A549 treated with RU486 at 1 μM for 4 hours (cell line): ENCODE results near the gene C1S. TPM values are rescaled to one million over a fixed set of nuclear protein-coding genes. Genes with fewer than 3 reads are reported as not detected.

Source experiments
- total RNA-seq: library from RNA; stranded (reverse); fragments of 200-300 nt; extraction: Qiagen RNA extraction; gene quantifications from 5 replicates; pipeline ENCODE4 v1.2.3, GENCODE V29; 2022; ENCODE audit warnings: low read depth

C1S gene
- 38.1 to 57.7 TPM (median 45.5 TPM) in 5 replicates for total RNA-seq

DNA sequence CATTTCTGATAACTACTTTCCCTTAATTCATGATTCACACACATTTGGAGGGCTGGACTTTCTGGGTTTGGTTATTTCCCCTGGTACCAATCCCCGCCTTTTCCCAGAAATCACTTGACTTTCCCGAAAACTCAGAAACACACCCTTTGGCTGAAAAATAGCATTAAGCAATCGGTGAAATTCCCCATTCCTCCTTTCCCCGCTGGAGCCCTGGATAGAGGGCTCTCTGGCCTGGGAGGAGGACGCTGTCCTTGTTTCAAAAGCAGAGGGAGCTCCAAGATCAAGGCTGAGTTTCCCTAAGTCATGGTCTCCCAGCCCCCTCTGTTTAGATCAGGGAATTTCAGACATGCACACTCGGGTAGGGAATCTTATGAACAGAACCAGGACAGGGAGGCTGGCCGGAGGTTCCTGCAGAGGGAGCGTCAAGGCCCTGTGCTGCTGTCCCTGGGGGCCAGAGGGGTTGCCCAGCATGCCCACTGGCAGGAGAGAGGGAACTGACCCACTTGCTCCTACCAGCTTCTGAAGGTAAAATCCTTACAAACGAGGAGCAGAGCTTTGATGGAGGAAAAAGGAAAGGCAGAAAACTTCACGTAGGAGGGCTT, at the start of gene C1S:
Gene C1S (plus strand): TSS at position 366 of the 602 bp plus-strand sequence. CDS start 1,195 bp downstream, outside the sequence.

DNA sequence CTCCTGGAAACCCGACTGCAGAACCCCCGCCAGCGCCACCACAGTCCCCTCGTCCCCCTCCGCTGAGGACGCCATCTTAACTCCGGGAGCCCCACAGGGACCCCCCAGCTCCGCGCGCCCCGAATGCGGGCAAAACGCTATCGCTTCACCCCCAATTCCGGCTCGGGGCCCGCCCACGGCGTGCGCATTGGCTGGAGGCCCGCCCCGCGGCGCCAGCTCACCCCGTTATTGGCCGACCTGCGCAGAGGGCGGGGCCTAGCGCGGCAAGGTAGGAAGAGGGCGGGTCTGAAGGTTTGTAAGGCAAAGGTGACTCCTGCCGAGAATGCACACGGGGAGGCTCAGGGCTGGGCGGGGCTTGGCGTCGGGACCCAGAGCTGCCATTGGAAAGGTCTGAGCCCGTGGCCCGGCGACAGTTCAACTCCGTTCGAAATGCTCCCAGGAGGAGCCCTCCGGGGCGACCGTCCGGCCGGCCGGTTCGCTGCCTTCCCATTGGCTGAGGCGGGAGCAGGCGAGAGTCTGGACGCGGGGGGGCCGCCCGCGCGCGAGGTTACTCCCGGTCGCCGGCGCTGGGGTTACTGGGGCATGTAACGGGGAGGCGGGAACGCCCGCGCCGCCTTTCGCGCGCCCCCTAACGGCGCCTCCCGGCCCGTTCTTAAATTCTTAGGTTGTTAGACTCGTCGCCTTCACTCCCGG, 42.0 kb upstream of the C1S start, which contains the start of gene LPCAT3:
Gene LPCAT3 (minus strand): TSS at position 127 of the 693 bp plus-strand sequence. CDS start 52 bp downstream, at position 75.

DNA sequence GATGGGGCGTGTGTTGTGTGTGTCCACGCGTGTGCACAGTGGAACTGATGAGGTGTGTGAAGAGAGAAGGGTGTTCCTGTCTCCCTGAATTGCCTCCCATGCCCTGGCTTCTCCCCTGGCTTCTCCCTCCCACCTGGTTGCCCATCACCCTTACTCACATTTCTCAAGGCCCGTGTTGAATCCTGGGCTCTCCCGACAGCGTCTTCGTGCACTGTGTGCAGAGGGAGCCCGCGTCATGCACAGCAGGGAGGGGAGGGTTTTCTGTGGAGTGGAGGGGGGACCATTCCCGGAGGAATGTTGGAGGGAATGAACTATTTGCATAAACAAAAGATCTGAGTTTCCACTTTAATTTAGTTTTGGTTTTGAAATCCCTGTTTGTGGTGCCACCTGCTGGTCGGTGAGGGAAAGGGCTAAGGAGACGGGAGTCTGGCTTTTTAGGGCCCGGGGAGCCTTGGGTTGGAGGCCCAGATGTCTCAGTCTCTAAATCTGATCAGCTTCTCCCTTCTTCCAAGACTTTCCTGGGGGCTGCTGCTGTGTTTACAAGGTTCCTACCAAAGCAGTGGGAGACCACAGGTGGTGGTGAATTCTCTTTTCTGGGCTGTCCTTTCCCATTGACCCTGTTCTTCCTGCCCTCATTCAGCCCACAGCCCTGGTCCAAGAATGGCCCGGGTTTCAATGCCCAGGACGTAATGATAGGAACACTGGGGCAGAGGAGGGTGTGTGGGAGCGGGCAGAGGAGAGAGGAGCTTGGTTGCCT, 31.9 kb downstream of the C1S start, which contains the start of gene C1R:
Gene C1R (minus strand): TSS at position 217 of the 757 bp plus-strand sequence. CDS start 57 bp downstream, at position 160.

DNA sequence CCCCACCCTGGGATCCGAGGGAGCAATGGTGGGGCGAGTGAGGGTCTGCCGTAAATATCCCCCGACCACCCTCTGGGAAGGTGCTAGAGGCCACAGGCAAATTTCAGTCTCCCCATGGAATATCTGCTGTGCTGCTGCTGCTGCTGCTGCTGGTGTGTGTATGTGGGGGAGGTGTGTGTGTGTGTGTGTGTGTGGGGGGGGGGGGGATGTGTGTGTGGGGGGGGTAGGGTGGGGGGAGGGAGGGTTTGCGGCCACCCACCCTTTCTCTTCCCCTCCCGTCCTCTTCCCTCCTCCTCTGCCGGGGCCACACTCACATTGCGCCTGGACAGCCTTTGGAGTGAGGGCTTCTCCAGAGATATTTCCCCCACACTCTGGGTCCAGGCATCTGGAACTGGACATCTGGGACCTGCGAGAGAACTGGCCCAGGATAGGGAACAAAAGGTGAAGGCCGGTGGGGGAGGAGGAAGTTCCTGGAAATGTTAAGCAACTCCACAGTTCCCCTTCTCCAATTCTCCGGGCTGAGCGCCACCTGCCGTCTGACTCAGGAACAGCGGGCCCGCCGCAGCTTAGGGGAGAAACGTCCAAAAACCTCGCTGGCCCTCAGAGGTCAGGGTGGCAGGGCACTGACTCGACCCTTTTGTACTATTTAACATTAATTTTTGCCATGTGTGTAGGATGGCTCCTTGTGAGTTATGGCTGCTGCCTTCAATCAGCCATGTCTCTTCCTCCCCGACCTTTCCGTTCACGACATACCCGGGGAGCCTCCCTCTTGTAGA, 48.5 kb downstream of the C1S start, which contains the start of gene C1RL:
Gene C1RL (minus strand): TSS at position 419 of the 776 bp plus-strand sequence. CDS start 34 bp downstream, at position 385.

Other genes starting within 250 kb of the C1S start
- 0.22 to 1.1 TPM (median 0.49 TPM) in 5 replicates for gene GPR162, start 238.9 kb upstream of the C1S start, total RNA-seq
- gene P3H3, start 232.3 kb upstream of the C1S start, total RNA-seq: 20.6 to 31.4 TPM (median 26.1 TPM) in 5 replicates
- gene GNB3, start 219.8 kb upstream of the C1S start, total RNA-seq: 1.0 to 3.0 TPM (median 1.9 TPM) in 5 replicates
- gene CDCA3, start 209.4 kb upstream of the C1S start, total RNA-seq: 77.3 to 87.9 TPM (median 81.9 TPM) in 5 replicates
- gene USP5, start 208.6 kb upstream of the C1S start, total RNA-seq: 74.4 to 95.2 TPM (median 79.1 TPM) in 5 replicates
- gene TPI1, start 193.2 kb upstream of the C1S start, total RNA-seq: 1,427 to 1,634 TPM (median 1,600 TPM) in 5 replicates
- gene SPSB2, start 187.4 kb upstream of the C1S start, total RNA-seq: 15.4 to 25.5 TPM (median 22.8 TPM) in 5 replicates
- 16.6 to 19.4 TPM (median 18.2 TPM) in 5 replicates for gene LRRC23, start 155.9 kb upstream of the C1S start, total RNA-seq
- gene ENO2, start 146.1 kb upstream of the C1S start, total RNA-seq: 36.1 to 43.9 TPM (median 38.6 TPM) in 5 replicates
- gene ATN1, start 132.8 kb upstream of the C1S start, total RNA-seq: 46.3 to 79.4 TPM (median 70.1 TPM) in 5 replicates
- not detected in 5 replicates for gene RNU7-1, start 116.9 kb upstream of the C1S start, total RNA-seq
- gene C12orf57, start 116.7 kb upstream of the C1S start, total RNA-seq: 259 to 304 TPM (median 287 TPM) in 5 replicates
- 9.5 to 14.0 TPM (median 11.9 TPM) in 5 replicates for gene PTPN6, start 109.4 kb upstream of the C1S start, total RNA-seq
- 303 to 358 TPM (median 334 TPM) in 5 replicates for gene PHB2, start 90.1 kb upstream of the C1S start, total RNA-seq
- gene EMG1, start 89.8 kb upstream of the C1S start, total RNA-seq: 61.3 to 85.1 TPM (median 67.4 TPM) in 5 replicates
- gene LPCAT3, start 42.2 kb upstream of the C1S start, total RNA-seq: 33.9 to 38.3 TPM (median 36.4 TPM) in 5 replicates
- gene C1R, start 31.7 kb downstream of the C1S start, total RNA-seq: 25.4 to 46.6 TPM (median 28.4 TPM) in 5 replicates
- gene C1RL, start 48.5 kb downstream of the C1S start, total RNA-seq: 9.8 to 15.2 TPM (median 11.2 TPM) in 5 replicates
- gene RBP5, start 68.2 kb downstream of the C1S start, total RNA-seq: not detected in 5 replicates
- 11.3 to 15.3 TPM (median 14.5 TPM) in 5 replicates for gene CLSTN3, start 69.7 kb downstream of the C1S start, total RNA-seq
- 27.0 to 36.0 TPM (median 31.8 TPM) in 5 replicates for gene PEX5, start 129.0 kb downstream of the C1S start, total RNA-seq
- gene ACSM4, start 243.4 kb downstream of the C1S start, total RNA-seq: not detected in 5 replicates